Mononuclear cell (primary cell): Measurements from ENCODE around the gene SH2D3C. TPM values are rescaled to one million over a fixed set of nuclear protein-coding genes. Genes with fewer than 3 reads are reported as not detected.
A peak's percentile ranks its signal among the peaks of the same experiment; 100 is the strongest.

Source experiments
- H3K27me3 ChIP-seq: 2 replicates; pipeline ENCODE4 v1.6.0; 2011; ENCODE audit warnings: low read length, control low read depth; ENCODE audit not compliant: insufficient read depth
- H3K4me1 ChIP-seq: 2 replicates; pipeline ENCODE4 v1.5.1; 2011; ENCODE audit warnings: mild to moderate bottlenecking, low read length, control low read depth; ENCODE audit not compliant: insufficient read depth
- H3K4me3 ChIP-seq: 2 replicates; pipeline ENCODE4 v1.5.1; 2011; ENCODE audit warnings: mild to moderate bottlenecking, low read length, moderate library complexity
- H3K9me3 ChIP-seq: 2 replicates; pipeline ENCODE4 v1.5.1; 2011; ENCODE audit warnings: low read depth, mild to moderate bottlenecking, control low read depth, low read length
- total RNA-seq: library from RNA; depleted of rRNA; stranded (reverse); fragments of >200 nt; gene quantifications from one replicate; pipeline ENCODE4 v1.2.3, GENCODE V29; 2012

Gene SH2D3C
- total RNA-seq, 1 donor: 12.6 TPM

GRCh38 chr9:127751269-127752054 is 27.0 kb downstream of the SH2D3C start:
- Histone ChIP-seq H3K4me1 (no peaks in the 10 kb centered on the region), H3K27me3 (no peaks in the 10 kb centered on the region), H3K9me3 (no peaks in the 10 kb centered on the region), H3K4me3 (no peak overlapping the region)

GRCh38 chr9:127749090-127749787 is 29.2 kb downstream of the SH2D3C start:
- no peak overlapping the region for H3K4me3 ChIP-seq
- H3K27me3 ChIP-seq: no peaks in the 10 kb centered on the region

GRCh38 chr9:127746959-127747569 is 31.4 kb downstream of the SH2D3C start:
- no peaks in the 10 kb centered on the region for H3K9me3 ChIP-seq
- H3K27me3 ChIP-seq: no peaks in the 10 kb centered on the region

More at GRCh38 chr9:127749090-127749787, 29.2 kb downstream of the SH2D3C start:
- Histone ChIP-seq H3K4me1 (no peaks in the 10 kb centered on the region), H3K9me3 (no peaks in the 10 kb centered on the region)

GRCh38 chr9:127744398-127745110 is 33.9 kb downstream of the SH2D3C start:
- Histone ChIP-seq H3K4me1 (no peaks in the 10 kb centered on the region), H3K4me3 (no peak overlapping the region), H3K27me3 (no peaks in the 10 kb centered on the region), H3K9me3 (no peaks in the 10 kb centered on the region)

More at GRCh38 chr9:127746959-127747569, 31.4 kb downstream of the SH2D3C start:
- H3K4me3 ChIP-seq: no peak overlapping the region
- no peaks in the 10 kb centered on the region for H3K4me1 ChIP-seq

GRCh38 chr9:127742435-127743088 is 35.9 kb downstream of the SH2D3C start:
- no peaks in the 10 kb centered on the region for H3K4me1 ChIP-seq
- no peaks in the 10 kb centered on the region for H3K27me3 ChIP-seq
- H3K9me3 ChIP-seq: no peaks in the 10 kb centered on the region
- no peak overlapping the region for H3K4me3 ChIP-seq

- H3K9me3 ChIP-seq: no peaks in the 10 kb centered on the region
Observed at GRCh38 chr9:127741831-127742434, 36.5 kb downstream of the SH2D3C start.

GRCh38 chr9:127739614-127740330 is 38.7 kb downstream of the SH2D3C start:
- Histone ChIP-seq H3K4me3 (no peak overlapping the region), H3K9me3 (no peaks in the 10 kb centered on the region), H3K4me1 (peaks cover 7% of the 10 kb centered on the region), H3K27me3 (no peaks in the 10 kb centered on the region)

More at GRCh38 chr9:127741831-127742434, 36.5 kb downstream of the SH2D3C start:
- Histone ChIP-seq H3K4me3 (no peak overlapping the region), H3K27me3 (no peaks in the 10 kb centered on the region), H3K4me1 (no peaks in the 10 kb centered on the region)

GRCh38 chr9:127738666-127739065 is 39.8 kb downstream of the SH2D3C start:
- H3K27me3 ChIP-seq: no peaks in the 10 kb centered on the region
- no peak overlapping the region for H3K4me3 ChIP-seq
- H3K4me1 ChIP-seq: peaks cover 18% of the 10 kb centered on the region
- no peaks in the 10 kb centered on the region for H3K9me3 ChIP-seq

GRCh38 chr9:127735530-127736185 is 42.8 kb downstream of the SH2D3C start:
- H3K4me1 ChIP-seq: peaks cover 22% of the 10 kb centered on the region
- H3K9me3 ChIP-seq: no peaks in the 10 kb centered on the region
- no peaks in the 10 kb centered on the region for H3K27me3 ChIP-seq
- H3K4me3 ChIP-seq: no peak overlapping the region

- Histone ChIP-seq H3K9me3 (no peaks in the 10 kb centered on the region), H3K4me1 (peaks cover 22% of the 10 kb centered on the region), H3K4me3 (peak within 1 kb of the TSS; percentile 68), H3K27me3 (no peaks in the 10 kb centered on the region)
Observed at GRCh38 chr9:127734747-127735529, 43.5 kb downstream of the SH2D3C start, which contains the start of gene TOR2A. TSS of gene TOR2A (minus strand) at chr9:127735294. CDS start at chr9:127735270, 24 bp downstream.

- Histone ChIP-seq H3K9me3 (no peaks in the 10 kb centered on the region), H3K4me3 (peak overlapping the region; percentile 68), H3K27me3 (no peaks in the 10 kb centered on the region), H3K4me1 (peaks cover 22% of the 10 kb centered on the region)
Observed at GRCh38 chr9:127734247-127734746, 44.2 kb downstream of the SH2D3C start.

- Histone ChIP-seq H3K27me3 (no peaks in the 10 kb centered on the region), H3K4me1 (peaks cover 22% of the 10 kb centered on the region), H3K4me3 (no peak overlapping the region)
Observed at GRCh38 chr9:127733614-127734013, 44.9 kb downstream of the SH2D3C start.

More at GRCh38 chr9:127733614-127734013, 44.9 kb downstream of the SH2D3C start:
- no peaks in the 10 kb centered on the region for H3K9me3 ChIP-seq
